DMS153 (cell line): ENCODE measurements around the gene RCOR1.

Source experiments
- DNase-seq: peaks from one replicate; lab custom pipeline; 2025; lab: John Stamatoyannopoulos, UW

The RCOR1 gene

GRCh38 chr14:102775855-102776760 is 183.7 kb downstream of the RCOR1 start:
- no peak for DNase-seq

- DNase-seq = no peak
Observed at GRCh38 chr14:102776761-102777710, 184.6 kb downstream of the RCOR1 start, which contains the start of gene TRAF3. TSS of gene TRAF3 (plus strand) at chr14:102777449. CDS start at chr14:102870202, 92,753 bp downstream.

- DNase-seq = no peak
Observed at GRCh38 chr14:102777711-102778337, 185.4 kb downstream of the RCOR1 start.

GRCh38 chr14:102778338-102779083 is 186.1 kb downstream of the RCOR1 start:
- no peak for DNase-seq

- no peak for DNase-seq
Observed at GRCh38 chr14:102779084-102779462, 186.6 kb downstream of the RCOR1 start.

- DNase-seq = no peak
Observed at GRCh38 chr14:102779574-102780315, 187.3 kb downstream of the RCOR1 start.
